SK-N-SH (cell line): ENCODE data around the gene CCNI2.

ENCODE experiments used
- EP300 ChIP-seq, 2 experiments: IDR thresholded peaks; 2 replicates each; pipeline versions ENCODE4 v1.4.0 to v1.6.1; 2012; ENCODE audit warnings: borderline replicate concordance in 1 of 2, low read depth in 1 of 2, low read length in 1 of 2
- GABPA ChIP-seq: IDR thresholded peaks from 2 replicates; pipeline ENCODE4 v1.4.0; 2012; ENCODE audit warnings: low read depth, mild to moderate bottlenecking
- RAD21 ChIP-seq: IDR thresholded peaks from 2 replicates; pipeline ENCODE4 v1.6.1; 2012; ENCODE audit warnings: mild to moderate bottlenecking, low read length
- TF ChIP-seq, protein P1 (sequence below): IDR thresholded peaks from 2 replicates; pipeline ENCODE4 v1.4.0; 2012; ENCODE audit warnings: low read depth
- TF ChIP-seq, protein P2 (sequence below): IDR thresholded peaks from 2 replicates; pipeline ENCODE4 v1.6.1; 2012; ENCODE audit warnings: mild to moderate bottlenecking, low read depth, low read length, moderate library complexity

DNA sequence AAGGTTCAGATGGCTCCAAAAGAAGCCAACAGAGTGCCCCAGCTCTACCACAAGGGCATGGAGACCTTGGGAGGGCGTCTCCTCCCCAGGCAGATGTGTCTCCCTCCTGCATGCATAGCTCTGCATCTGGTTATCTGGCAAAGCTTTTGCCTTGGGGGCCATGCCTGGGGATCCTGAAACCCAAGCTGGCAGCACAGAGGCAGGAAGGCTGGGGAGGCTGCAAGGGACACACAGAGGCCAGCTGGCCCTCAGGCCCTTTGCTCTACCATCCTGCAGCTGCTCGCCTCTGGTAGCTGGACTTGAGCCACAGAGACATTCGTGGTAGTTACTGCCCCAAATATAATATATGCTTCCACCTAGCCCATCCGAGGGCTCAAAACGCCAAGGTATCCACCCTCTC, 25.9 kb downstream of the CCNI2 start:
- TF ChIP-seq RAD21 (no peak), GABPA (no peak), EP300 (IDR thresholded peaks at IDR 0.05; ENCODE audit: borderline replicate concordance in 1 of 2, low read depth in 1 of 2, low read length in 1 of 2) (no peak)
- TF ChIP-seq, protein P1, sequence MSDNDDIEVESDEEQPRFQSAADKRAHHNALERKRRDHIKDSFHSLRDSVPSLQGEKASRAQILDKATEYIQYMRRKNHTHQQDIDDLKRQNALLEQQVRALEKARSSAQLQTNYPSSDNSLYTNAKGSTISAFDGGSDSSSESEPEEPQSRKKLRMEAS = no peak
- TF ChIP-seq, protein P2, sequence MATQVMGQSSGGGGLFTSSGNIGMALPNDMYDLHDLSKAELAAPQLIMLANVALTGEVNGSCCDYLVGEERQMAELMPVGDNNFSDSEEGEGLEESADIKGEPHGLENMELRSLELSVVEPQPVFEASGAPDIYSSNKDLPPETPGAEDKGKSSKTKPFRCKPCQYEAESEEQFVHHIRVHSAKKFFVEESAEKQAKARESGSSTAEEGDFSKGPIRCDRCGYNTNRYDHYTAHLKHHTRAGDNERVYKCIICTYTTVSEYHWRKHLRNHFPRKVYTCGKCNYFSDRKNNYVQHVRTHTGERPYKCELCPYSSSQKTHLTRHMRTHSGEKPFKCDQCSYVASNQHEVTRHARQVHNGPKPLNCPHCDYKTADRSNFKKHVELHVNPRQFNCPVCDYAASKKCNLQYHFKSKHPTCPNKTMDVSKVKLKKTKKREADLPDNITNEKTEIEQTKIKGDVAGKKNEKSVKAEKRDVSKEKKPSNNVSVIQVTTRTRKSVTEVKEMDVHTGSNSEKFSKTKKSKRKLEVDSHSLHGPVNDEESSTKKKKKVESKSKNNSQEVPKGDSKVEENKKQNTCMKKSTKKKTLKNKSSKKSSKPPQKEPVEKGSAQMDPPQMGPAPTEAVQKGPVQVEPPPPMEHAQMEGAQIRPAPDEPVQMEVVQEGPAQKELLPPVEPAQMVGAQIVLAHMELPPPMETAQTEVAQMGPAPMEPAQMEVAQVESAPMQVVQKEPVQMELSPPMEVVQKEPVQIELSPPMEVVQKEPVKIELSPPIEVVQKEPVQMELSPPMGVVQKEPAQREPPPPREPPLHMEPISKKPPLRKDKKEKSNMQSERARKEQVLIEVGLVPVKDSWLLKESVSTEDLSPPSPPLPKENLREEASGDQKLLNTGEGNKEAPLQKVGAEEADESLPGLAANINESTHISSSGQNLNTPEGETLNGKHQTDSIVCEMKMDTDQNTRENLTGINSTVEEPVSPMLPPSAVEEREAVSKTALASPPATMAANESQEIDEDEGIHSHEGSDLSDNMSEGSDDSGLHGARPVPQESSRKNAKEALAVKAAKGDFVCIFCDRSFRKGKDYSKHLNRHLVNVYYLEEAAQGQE = no peak
